Transverse colon (tissue), 4 donors: ENCODE results near the gene ADGRG3. TPM values are rescaled to one million over a fixed set of nuclear protein-coding genes. Genes with fewer than 3 reads are reported as not detected.

ENCODE experiments used
- DNase-seq: peaks from one replicate; pipeline ENCODE4 v3.0.0-alpha.2; 2019
- H3K27ac ChIP-seq, 4 donors: fragments of 200-600 bp; sonication (generic); 2 replicates each; pipeline ENCODE4 v1.5.1; 2016 to 2018; ENCODE audit warnings: inconsistent platforms in 4 of 4
- H3K27me3 ChIP-seq: fragments of 200-600 bp; sonication (generic); 2 replicates; pipeline ENCODE4 v1.5.1; 2017; ENCODE audit warnings: inconsistent platforms
- H3K36me3 ChIP-seq, 4 donors: fragments of 200-600 bp; sonication (generic); 2 replicates each; pipeline ENCODE4 v1.5.1; 2017 to 2019; ENCODE audit warnings: inconsistent platforms in 4 of 4
- H3K4me1 ChIP-seq, 4 donors: fragments of 200-600 bp; sonication (generic); 2 replicates each; pipeline ENCODE4 v1.5.1; 2017 to 2020; ENCODE audit warnings: inconsistent platforms in 4 of 4
- H3K4me3 ChIP-seq, 4 donors: fragments of 200-600 bp; sonication (generic); 1 replicate in 1 of 4; 2 replicates in 3 of 4; pipeline versions ENCODE4 v1.5.1 to v1.6.1; 2017 to 2019; ENCODE audit warnings: inconsistent platforms in 4 of 4
- H3K9me3 ChIP-seq, 2 donors: fragments of 200-600 bp; sonication (generic); 2 replicates each; pipeline ENCODE4 v1.5.1; 2017 to 2019; ENCODE audit warnings: inconsistent platforms in 2 of 2
- EP300 ChIP-seq: sonication (generic); formaldehyde crosslinking; IDR thresholded peaks from one replicate; pipeline ENCODE4 v1.6.1; 2017; ENCODE audit warnings: antibody characterized with exemption, low read depth
- POLR2A ChIP-seq: fragments of 450-650 bp; IDR thresholded peaks from one replicate; pipeline ENCODE4 v1.6.1; 2016; ENCODE audit warnings: antibody characterized with exemption, mild to moderate bottlenecking, moderate library complexity
- POLR2AphosphoS5 ChIP-seq, 3 donors: sonication (generic); formaldehyde crosslinking; IDR thresholded peaks; one replicate each; pipeline ENCODE4 v1.6.1; 2016; ENCODE audit warnings: antibody characterized with exemption in 3 of 3
- WGBS, 2 donors: methylation state at CpG; one replicate each; pipeline ENCODE4 v1.1.5; 2018; ENCODE audit warnings: low coverage in 1 of 2; 5-methylcytosine and 5-hydroxymethylcytosine counted together
- in situ Hi-C, 4 donors: fragments of 200-750 bp; cut with MboI; loops; one replicate each; pipeline versions ENCODE4 v1.15.0 to v1.15.1; 2017; ENCODE audit warnings: low sequenced_read_pairs in 3 of 4, low pct_ligation_motif_present in 1 of 4, low pct_unique_long_range_greater_than_20kb in 1 of 4
- intact Hi-C: fragments of 100-400 bp; cut with DNase I; formaldehyde crosslinking; loops from one replicate; pipeline ENCODE4 v1.15.1; 2023; ENCODE audit warnings: low total_unique reads
- total RNA-seq, 4 donors: library from RNA; depleted of rRNA; stranded (reverse); fragments of >200 nt; gene quantifications; one replicate each; pipeline ENCODE4 v1.1.0, GENCODE V29; 2016
- TF ChIP-seq, protein P1 (sequence below), 5 experiments: fragments of 200-600 bp in 3 of 5; fragments of 450-650 bp in 2 of 5; sonication (generic) in 3 of 5; IDR thresholded peaks; 1 replicate in 2 of 5; 2 replicates in 3 of 5; pipeline ENCODE4 v1.5.1; 2016 to 2017; ENCODE audit warnings: antibody characterized with exemption in 5 of 5, inconsistent platforms in 3 of 5, mild to moderate bottlenecking in 2 of 5, moderate library complexity in 1 of 5

ADGRG3 gene
- total RNA-seq, 4 donors from 2014 or later = 1.5 to 2.7 (median 2.2) TPM; not detected in 1

DNA sequence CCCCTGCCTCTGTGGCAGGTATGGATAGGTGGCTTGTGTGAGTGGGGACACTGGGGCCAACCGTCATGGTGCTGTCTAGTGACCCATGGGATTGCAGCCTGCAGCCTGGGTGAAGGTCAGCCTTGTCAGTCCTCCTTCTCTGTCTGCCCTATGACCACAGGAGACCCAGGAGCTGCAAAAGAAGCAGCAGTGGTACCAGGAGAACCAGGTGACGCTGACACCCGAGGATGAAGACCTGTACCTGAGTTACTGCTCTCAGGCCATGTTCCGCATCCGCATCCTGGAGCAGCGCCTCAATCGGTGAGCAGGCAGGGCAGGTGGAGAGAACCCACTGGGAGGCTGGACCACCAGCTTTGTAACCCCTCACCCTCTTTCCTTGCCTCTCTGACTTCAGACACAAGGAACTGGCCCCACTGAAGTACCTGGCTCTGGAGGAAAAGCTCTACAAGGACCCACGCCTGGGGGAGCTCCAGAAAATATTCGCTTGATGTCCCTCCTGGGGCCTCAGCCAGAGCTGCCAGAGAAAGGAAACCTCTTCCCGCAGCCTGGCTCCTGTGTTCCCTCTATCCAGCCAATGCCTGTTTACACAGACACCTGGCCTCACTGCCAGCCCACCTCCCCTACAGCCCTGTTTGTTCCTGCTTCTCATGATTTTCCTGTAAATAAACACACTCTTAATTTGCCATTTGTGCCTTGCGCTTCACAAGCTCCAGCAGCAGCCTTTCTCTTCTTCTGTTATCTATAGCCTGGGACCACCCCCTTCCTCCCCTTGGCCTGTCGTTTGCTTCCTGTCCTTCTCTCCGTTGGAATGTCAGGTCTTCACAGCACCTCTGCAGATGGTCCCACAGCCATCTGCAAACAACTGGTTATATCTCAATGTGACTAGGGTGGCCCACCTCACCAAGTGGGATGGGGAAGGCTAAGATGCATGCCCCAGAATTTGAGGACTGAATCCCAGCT lies 62.9 kb downstream of the ADGRG3 start:
- DNase-seq = no peak
- 60 to 82% methylated on average over 2 to 13 of the region's 13 CpGs for WGBS, 2 donors
- no peak overlapping the region for H3K4me3 ChIP-seq
- H3K9me3 ChIP-seq = no peaks in the 10 kb centered on the region
- no peaks in the 10 kb centered on the region for H3K27me3 ChIP-seq
- H3K4me1 ChIP-seq = peaks cover 4 to 8% (median 6%) of the 10 kb centered on the region in 4 donors
- no peak for TF ChIP-seq POLR2AphosphoS5 (IDR thresholded peaks at IDR 0.05)
- TF ChIP-seq, protein P1, sequence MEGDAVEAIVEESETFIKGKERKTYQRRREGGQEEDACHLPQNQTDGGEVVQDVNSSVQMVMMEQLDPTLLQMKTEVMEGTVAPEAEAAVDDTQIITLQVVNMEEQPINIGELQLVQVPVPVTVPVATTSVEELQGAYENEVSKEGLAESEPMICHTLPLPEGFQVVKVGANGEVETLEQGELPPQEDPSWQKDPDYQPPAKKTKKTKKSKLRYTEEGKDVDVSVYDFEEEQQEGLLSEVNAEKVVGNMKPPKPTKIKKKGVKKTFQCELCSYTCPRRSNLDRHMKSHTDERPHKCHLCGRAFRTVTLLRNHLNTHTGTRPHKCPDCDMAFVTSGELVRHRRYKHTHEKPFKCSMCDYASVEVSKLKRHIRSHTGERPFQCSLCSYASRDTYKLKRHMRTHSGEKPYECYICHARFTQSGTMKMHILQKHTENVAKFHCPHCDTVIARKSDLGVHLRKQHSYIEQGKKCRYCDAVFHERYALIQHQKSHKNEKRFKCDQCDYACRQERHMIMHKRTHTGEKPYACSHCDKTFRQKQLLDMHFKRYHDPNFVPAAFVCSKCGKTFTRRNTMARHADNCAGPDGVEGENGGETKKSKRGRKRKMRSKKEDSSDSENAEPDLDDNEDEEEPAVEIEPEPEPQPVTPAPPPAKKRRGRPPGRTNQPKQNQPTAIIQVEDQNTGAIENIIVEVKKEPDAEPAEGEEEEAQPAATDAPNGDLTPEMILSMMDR (IDR thresholded peaks at IDR 0.05) = no peak
- TF ChIP-seq POLR2A = no peak
- TF ChIP-seq EP300 = no peak
- intact Hi-C loops = no loop called here
- H3K36me3 ChIP-seq = no peaks in the 10 kb centered on the region
- no peak overlapping the region for H3K27ac ChIP-seq
- in situ Hi-C loops = no loop called here

DNA sequence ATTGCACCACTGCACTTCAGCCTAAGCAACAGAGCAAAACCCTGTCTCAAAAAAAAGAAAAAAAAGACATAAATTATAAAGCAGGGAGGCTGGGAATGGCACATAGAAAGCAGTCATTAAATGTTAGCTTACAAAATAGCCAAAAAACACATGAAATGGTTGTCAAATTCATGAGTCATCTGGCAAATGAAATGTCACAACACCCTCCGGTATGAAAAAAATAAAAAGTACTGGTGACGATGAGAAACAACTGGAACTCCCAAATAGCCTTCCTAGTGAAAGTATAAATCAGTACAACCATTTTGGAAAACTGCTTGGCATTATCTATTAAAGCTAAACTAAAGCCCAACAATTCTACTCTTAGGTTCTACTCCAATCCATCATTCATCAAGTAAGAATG lies 63.9 kb downstream of the ADGRG3 start:
- TF ChIP-seq, protein P1 (IDR thresholded peaks at IDR 0.05) = no peak
- TF ChIP-seq POLR2A (no peak), EP300 (no peak), POLR2AphosphoS5 (IDR thresholded peaks at IDR 0.05) (peak in 1 of 3 donors; percentile 17)
- Histone ChIP-seq H3K36me3 (no peaks in the 10 kb centered on the region), H3K4me1 (peaks cover 14 to 18% (median 16%) of the 10 kb centered on the region in 4 donors), H3K9me3 (no peaks in the 10 kb centered on the region), H3K27me3 (no peaks in the 10 kb centered on the region), H3K4me3 (no peak overlapping the region), H3K27ac (no peak overlapping the region)
- WGBS, 2 donors = 59 to 63% methylated on average over 2 of the region's 2 CpGs
- no peak for DNase-seq
- in situ Hi-C loops = no loop called here
- intact Hi-C loops = no loop called here

- peaks cover 14 to 20% (median 19%) of the 10 kb centered on the region in 4 donors for H3K4me1 ChIP-seq
- in situ Hi-C loops (no loop called here), intact Hi-C loops (no loop called here)
- 63 to 80% methylated on average over 1 to 2 of the region's 2 CpGs for WGBS, 2 donors
- no peaks in the 10 kb centered on the region for H3K27me3 ChIP-seq
- no peak overlapping the region for H3K27ac ChIP-seq
- no peaks in the 10 kb centered on the region for H3K9me3 ChIP-seq
- no peak for DNase-seq
- no peak overlapping the region for H3K4me3 ChIP-seq
- TF ChIP-seq POLR2AphosphoS5 (IDR thresholded peaks at IDR 0.05) (no peak), POLR2A (no peak), EP300 (no peak)
- TF ChIP-seq, protein P1 (IDR thresholded peaks at IDR 0.05) = no peak
- H3K36me3 ChIP-seq = no peaks in the 10 kb centered on the region
These were observed 64.6 kb downstream of the ADGRG3 start for GRCh38 chr16:57732714-57733113.

GRCh38 chr16:57734308-57734924 lies 66.3 kb downstream of the ADGRG3 start:
- H3K4me1 ChIP-seq = peaks cover 14 to 20% (median 19%) of the 10 kb centered on the region in 4 donors
- no peaks in the 10 kb centered on the region for H3K9me3 ChIP-seq
- peak overlapping the region; percentile 52 to 79 (median 58) for H3K4me3 ChIP-seq
- no peak for DNase-seq
- H3K27ac ChIP-seq = peak overlapping the region; percentile 82 to 92 (median 84)
- WGBS, 2 donors = 51 to 75% methylated on average over 6 to 19 of the region's 20 CpGs
- no peaks in the 10 kb centered on the region for H3K36me3 ChIP-seq
- intact Hi-C loops = no loop called here
- no peak for TF ChIP-seq POLR2A
- no peak for TF ChIP-seq POLR2AphosphoS5 (IDR thresholded peaks at IDR 0.05)
- no peak for TF ChIP-seq EP300
- TF ChIP-seq, protein P1 (IDR thresholded peaks at IDR 0.05) = no peak
- no peaks in the 10 kb centered on the region for H3K27me3 ChIP-seq
- in situ Hi-C loops = no loop called here
